Purkinje cell (primary cell): ENCODE measurements around the gene TFB2M. TPM values are rescaled to one million over a fixed set of nuclear protein-coding genes. Genes with fewer than 3 reads are reported as not detected.

Experiments
- polyA plus RNA-seq: library from polyadenylated mRNA; unstranded; fragments of >200 nt; fragmentation: Nextera tagmentation; gene quantifications from 2 replicates; pipeline ENCODE4 v1.2.1, GENCODE V29; 2014

The TFB2M gene, protein sequence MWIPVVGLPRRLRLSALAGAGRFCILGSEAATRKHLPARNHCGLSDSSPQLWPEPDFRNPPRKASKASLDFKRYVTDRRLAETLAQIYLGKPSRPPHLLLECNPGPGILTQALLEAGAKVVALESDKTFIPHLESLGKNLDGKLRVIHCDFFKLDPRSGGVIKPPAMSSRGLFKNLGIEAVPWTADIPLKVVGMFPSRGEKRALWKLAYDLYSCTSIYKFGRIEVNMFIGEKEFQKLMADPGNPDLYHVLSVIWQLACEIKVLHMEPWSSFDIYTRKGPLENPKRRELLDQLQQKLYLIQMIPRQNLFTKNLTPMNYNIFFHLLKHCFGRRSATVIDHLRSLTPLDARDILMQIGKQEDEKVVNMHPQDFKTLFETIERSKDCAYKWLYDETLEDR
- 17.7 and 22.3 TPM in 2 replicates for polyA plus RNA-seq

DNA sequence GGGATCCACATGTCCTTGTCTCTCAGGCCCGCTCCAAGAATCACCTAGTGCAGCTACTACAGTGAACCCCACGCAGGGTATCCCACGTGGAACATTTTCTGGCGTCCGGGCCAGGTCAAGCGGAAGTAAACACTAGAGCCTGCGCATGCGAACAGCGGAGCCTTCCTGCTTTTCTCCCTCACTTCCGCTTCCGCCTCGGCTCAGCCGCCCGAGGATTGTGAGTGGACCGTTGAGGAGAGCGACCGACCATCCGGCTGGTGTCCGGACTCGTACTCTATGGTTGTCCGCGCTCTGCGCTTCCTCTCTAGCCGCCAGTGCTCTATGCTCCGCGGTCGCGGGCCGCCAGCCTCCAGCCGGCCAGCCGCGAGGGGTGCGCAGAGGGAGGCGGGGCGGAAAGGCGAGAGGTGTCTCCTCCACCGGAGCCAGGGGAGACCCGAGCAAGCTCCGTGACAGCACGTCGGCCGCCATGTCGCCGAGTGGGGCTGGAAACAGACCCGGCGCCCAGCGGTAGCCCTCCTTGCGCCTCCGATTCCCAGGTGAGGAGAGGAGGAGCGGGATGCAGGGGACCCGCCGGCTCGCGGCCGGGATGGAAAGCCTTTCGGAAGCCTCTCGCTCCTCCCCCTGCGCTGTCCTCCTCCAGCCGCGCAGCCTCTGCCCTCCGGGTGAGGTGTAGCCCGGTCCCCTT is at the start of gene TFB2M, which contains the start of gene CNST:
Gene TFB2M (minus strand): TSS at position 134 of the 685 bp plus-strand sequence. CDS start 123 bp downstream, at position 11.
Gene CNST (plus strand): TSS at position 329 of the 685 bp plus-strand sequence. CDS start 25,107 bp downstream, outside the sequence.

DNA sequence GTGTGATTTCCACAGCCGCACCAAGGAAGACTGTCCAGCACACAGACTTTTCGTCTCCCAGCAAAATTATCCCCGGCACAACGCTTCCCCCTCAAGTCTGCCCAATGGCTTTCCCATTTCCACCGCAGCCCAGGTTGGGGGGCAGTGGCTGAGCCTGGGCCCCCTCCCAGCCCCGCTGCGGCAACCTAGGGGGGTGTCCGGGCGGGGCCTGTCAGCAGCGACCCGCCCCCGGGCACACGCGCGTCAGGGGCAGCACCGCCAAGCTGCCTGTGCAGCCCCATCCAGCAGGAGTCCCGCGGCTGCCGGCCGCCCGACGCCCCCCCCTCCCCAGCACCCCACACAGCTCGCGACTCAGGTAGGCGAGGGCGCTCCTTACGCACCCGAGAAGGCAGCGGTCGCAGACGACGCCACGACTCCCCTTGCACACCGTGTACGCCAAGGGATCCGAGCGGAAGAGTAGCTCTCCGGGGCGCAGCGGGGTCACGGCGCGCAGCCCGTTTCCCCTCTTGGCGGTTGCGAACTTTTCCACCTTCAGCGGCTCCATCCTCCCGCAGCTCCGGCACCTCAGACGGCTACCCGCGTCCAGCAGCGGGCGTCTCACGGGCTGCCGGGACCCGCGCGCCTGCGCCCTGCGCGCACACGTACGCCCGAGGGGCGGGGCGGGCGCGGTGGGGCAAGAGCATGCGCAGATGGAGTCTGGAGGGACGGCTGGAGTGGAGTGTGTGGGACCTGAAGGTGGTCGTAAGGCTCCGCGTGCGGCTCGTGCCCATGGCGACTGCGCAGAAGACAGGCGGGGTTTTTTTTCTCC is 59.2 kb downstream of the TFB2M start, which contains the start of gene SMYD3:
Gene SMYD3 (minus strand): TSS at position 606 of the 808 bp plus-strand sequence.

Other genes starting within 250 kb of the TFB2M start
- gene SMYD3, start 59.0 kb downstream of the TFB2M start, polyA plus RNA-seq = 30.0 and 30.5 TPM in 2 replicates
- 17.9 and 28.5 TPM in 2 replicates for gene CNST, start 195 bp upstream of the TFB2M start, polyA plus RNA-seq
- 30.4 and 37.5 TPM in 2 replicates for gene SCCPDH, start 158.1 kb upstream of the TFB2M start, polyA plus RNA-seq